Measurements from ENCODE around the gene GPR137. TPM values are rescaled to one million over a fixed set of nuclear protein-coding genes. Genes with fewer than 3 reads are reported as not detected.

Gene GPR137
- total RNA-seq, 1 experiment from 2014 or later = 26.8 TPM

DNA sequence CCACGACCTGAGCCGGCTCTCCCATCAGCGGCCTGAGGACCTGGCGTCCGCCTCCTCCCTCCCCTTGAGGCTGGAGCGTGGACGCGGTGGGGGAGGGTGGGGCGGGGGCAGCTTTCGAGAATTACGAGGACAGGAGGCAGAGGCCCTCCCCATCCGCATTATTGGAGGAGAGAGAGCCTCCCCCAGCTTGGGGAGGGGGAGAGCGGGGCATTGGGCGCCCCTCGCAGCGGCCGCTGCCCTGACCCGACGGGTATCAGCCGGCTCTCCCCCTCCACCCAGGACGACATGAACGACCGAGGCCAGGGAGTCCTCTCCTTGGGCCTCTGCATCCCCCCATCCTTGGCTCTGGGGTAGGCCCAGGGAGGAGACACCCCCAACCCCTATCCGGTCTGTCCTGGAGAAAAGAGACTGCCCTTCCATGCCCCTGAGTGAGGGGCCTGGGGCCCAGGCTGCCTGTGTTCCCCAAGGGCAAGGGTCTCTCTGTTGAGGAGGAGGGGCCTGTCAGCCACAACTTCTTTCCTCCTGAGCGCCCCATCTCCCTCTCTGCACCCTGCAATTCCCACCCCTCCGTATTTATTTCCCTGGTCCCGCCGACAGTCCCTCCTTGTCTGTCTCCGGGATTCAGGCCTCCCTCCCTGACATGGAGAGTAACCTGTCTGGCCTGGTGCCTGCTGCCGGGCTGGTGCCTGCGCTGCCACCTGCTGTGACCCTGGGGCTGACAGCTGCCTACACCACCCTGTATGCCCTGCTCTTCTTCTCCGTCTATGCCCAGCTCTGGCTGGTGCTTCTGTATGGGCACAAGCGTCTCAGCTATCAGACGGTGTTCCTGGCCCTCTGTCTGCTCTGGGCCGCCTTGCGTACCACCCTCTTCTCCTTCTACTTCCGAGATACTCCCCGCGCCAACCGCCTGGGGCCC is 495 bp downstream of the GPR137 start:
- no peak for DNase-seq (ENCODE audit: low read depth)

DNA sequence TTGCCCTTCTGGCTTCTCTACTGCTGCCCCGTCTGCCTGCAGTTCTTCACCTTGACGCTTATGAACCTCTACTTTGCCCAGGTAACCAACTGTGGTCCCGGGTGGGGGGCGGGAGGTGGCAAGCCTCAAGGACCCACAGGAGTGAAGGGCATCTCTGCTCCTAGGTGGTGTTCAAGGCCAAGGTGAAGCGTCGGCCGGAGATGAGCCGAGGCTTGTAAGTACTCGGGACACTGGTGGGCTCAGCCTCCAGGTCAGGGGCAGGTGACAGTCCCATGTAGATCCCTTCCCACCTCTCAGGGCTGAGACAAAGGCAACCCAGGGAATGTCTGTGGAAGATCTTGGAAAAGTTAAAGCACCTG is 1.1 kb downstream of the GPR137 start:
- no peak for DNase-seq (ENCODE audit: low read depth)

DNA sequence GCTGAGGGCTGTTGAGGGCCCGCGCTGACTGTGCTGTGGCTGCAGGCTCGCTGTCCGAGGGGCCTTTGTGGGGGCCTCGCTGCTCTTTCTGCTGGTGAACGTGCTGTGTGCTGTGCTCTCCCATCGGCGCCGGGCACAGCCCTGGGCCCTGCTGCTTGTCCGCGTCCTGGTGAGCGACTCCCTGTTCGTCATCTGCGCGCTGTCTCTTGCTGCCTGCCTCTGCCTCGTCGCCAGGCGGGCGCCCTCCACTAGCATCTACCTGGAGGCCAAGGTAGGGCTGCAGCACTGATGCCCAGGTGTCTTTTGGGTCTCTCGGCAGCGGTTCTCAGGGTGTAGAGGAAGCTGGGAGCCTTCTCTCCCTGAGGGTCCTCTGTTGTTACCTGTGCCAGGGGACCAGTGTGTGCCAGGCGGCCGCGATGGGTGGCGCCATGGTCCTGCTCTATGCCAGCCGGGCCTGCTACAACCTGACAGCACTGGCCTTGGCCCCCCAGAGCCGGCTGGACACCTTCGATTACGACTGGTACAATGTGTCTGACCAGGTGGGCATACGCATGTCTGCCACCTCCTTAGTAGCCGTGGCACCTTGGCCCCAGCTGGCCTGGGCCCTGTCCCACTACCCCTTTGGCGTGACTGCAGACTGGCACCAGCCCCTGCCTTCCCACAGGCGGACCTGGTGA is 2.2 kb downstream of the GPR137 start:
- no peak for DNase-seq (ENCODE audit: low read depth)

DNA sequence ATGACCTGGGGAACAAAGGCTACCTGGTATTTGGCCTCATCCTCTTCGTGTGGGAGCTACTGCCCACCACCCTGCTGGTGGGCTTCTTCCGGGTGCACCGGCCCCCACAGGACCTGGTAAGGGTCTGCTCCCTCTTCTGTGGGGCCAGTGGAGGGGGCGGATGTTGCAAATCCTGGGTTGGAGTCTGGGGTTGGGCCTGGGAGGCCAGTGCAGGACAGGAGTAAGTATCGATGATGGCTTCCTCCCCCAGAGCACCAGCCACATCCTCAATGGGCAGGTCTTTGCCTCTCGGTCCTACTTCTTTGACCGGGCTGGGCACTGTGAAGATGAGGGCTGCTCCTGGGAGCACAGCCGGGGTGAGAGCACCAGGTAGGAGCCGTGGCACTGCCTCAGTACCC is 2.7 kb downstream of the GPR137 start:
- DNase-seq (ENCODE audit: low read depth) = no peak

DNA sequence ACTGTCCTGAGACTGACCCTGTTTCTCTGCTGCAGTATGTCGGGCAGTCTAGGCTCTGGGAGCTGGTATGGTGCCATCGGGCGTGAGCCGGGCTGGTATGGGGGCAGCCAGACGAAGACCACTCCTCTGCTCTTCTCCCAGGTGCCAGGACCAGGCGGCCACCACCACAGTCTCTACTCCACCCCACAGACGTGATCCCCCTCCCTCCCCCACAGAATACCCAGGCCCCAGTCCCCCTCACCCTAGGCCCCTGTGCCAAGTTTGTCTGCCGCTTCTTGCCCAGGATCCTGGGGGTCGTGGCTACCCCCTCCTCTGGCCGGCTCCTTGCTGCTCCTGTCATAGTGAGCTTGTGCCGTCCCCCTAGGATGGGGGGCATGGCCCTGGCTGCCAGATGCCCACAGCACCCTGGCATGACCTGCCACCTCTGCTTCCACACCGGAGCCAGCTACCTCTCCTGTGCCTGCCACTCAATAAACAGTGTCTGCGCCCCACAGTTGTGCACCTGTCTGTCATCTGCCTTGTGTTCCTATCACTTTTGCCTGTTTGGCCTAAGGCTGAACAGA is 3.4 kb downstream of the GPR137 start:
- no peak for DNase-seq (ENCODE audit: low read depth)

DNA sequence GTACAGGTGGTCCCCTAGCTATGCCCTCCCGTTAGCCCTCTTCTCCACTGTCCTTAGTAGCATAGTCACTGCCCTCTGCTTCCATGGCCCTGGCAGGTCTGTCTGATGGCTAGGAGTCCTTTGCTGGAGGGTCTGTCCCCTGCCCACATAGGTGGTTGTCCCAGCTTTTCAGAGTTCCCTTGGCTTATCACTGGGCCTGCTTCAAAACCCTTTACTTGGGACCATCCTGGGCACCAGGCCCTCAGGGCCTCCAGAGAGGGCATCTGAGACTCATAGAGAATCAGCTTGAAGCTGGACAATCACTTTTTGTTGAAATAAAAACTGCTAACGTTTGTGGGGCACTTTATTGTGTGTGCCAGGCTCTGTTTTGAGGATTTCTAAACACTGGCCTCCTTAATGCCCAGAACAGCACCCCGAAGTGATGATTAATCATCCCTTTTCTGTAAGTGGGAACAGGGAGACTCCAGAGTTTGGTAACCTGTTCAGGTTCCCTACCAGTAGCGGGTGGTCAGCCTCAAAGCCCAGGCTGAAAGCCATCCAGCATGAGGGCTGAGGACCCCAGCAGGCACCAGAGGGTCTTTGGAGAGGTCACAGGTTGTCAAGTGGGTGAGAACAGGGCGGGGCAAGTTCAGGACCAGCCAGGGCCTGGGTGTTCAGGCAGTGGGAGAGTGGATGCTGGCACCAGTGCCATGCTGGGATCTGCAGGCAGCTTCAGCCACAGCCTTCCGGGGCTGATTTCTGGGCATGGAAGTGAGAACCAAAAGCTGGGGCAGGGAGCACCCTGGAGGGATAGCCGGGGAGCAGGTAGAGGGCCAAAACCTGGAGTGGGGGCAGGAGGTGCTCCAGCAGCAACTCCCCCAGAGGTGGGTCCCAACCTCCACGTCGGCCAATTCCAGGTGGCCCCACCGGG is 5.0 kb downstream of the GPR137 start:
- DNase-seq (ENCODE audit: low read depth) = no peak

DNA sequence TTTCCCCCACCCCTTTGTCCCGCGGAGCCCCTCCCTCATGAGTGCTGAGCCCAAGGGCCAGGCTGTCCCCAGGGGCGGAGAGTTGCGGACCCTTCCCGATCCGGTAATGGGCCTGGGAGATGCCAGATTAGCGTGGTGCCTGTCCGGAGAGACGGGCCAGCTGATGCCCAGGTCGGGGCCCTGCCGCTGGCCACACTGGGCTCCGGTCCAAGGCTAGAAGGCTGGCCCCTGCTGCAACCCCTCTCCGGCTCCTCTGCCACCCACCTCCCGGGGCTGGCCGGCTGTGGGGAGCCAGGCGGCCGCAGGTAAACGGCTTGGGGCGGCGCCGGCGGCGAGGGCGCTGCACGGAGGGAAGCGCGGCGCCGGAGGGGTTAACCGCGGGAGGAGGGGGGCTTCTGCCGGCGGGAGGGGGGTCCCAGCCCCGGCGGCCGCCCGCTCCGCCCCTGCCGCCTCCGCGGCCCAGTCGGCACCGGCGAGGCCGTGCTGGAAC is 5.7 kb downstream of the GPR137 start, which contains the start of gene KCNK4:
TSS of gene KCNK4 (plus strand) at position 41 of the 490 bp plus-strand sequence. CDS start 1,717 bp downstream, outside the sequence.
- DNase-seq (ENCODE audit: low read depth) = no peak

DNA sequence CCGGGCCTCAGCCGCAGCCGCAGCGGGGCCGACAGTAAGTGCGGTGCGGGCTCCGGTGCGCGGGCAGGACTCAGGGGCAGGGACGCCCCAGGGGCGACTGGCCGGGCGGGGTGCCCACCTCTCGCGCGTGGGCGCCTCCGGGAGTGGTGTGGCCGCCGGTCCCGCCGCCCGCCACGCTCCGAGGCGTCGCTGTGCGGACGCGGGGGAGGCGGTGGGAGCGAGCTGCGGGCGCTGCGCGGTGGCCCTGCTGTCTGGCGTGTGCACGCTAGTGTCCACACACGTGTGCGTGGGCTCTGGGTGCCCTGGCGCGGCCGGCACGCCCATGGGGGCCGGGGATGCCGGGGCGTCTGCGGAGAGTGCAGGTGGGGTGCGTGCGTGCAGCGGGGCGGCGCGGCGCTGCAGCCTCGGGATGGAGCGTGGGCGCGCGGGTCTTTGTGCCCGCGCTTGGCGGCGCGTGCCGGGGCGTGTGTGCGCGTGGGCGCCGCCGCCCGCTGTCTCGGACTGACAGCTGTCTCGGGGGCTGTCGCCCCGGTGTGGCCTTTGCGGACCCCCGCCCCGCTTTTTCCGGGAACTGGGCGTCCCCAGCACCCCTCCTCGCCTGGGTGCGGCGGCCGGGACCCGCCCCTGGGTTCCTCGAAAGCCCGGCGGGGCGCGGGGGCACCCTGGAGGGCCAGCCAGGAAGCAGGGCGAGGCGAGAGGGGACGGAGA is 6.3 kb downstream of the GPR137 start:
- no peak for DNase-seq (ENCODE audit: low read depth)

DNA sequence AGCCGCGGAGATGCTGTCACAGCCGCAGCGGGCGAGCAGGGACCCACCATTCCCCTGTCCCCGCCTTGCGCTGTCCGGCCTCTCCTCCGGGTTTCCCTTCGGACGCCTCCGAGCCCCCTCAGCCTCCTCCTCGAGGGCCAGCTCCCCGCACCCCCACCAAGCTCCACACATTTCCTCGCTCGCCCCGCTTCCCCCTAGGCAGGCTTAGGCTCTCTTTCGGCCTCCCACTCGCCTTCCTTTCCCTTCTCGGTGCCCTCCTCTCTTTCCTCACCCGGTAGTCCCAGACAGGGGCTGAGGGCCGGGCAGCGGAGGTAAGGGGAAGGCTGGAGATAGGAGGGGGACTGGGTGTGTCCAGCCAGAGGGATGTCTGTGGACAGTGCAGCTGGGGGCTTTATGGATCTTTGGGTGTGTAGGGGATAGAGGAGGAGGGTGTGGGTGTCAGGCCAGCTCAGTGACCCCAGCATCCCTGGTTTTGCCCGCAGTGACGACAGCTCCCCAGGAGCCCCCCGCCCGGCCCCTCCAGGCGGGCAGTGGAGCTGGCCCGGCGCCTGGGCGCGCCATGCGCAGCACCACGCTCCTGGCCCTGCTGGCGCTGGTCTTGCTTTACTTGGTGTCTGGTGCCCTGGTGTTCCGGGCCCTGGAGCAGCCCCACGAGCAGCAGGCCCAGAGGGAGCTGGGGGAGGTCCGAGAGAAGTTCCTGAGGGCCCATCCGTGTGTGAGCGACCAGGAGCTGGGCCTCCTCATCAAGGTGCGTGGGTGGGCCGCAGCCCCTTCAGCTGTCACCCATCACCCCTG is 7.0 kb downstream of the GPR137 start:
- no peak for DNase-seq (ENCODE audit: low read depth)

DNA sequence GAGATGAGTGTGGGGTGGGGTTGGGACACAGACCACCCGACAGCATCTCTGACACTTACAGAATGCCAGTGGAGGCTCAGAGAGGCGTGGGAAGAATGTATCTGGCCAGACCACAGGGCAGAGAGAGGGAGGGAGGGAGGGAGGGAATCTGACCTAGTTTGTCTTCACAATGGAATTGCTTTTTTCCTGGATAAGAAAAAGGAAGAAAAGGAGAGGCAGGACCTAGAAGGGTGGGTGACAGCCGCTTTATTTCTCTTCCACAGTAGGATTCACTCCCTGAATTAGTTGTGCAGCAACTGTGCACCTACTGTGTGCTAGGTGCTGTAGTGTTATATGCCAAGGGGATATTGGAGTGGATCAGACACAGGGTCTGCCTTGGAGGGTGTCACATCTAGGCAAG is 9.1 kb downstream of the GPR137 start:
- no peak for DNase-seq (ENCODE audit: low read depth)

DNA sequence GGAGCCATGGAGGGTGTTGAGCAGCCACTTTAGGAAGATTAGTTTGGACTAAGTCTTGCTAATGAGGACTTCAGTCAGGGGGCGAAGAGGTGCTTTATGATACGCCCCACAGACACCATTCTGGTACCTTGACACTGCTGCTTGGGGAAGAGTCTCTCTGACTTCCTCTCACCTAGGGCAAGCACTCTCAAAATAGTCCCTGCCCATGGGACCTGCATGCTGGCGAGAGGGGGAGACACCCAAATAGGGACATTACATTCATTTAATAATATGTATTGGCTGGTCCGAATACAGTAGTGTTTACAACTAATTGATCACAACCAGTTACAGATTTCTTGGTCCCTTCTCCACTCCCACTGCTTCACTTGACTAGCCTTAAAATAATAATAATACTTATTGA is 10.1 kb downstream of the GPR137 start:
- no peak for DNase-seq (ENCODE audit: low read depth)

DNA sequence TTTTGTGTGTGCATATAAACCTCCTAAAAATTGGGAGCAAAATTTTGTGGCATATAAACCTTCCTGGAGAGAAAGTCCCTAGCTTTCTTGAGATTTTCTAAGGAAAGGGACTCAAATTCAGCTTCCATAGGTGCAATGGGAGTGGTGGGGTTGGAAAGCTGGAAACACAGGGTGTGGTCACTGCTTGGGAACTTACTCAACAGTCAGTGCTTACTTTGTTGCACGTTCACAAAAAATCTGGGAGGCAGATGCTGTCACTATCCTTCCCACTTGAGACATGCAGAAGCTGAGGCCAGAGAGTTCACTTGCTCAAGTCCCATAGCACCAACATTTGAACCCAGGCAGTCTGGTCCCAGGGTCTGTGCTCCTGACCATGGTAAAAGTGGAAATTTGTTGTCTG is 10.6 kb downstream of the GPR137 start:
- peak; percentile 37 for DNase-seq (ENCODE audit: low read depth)

DNA sequence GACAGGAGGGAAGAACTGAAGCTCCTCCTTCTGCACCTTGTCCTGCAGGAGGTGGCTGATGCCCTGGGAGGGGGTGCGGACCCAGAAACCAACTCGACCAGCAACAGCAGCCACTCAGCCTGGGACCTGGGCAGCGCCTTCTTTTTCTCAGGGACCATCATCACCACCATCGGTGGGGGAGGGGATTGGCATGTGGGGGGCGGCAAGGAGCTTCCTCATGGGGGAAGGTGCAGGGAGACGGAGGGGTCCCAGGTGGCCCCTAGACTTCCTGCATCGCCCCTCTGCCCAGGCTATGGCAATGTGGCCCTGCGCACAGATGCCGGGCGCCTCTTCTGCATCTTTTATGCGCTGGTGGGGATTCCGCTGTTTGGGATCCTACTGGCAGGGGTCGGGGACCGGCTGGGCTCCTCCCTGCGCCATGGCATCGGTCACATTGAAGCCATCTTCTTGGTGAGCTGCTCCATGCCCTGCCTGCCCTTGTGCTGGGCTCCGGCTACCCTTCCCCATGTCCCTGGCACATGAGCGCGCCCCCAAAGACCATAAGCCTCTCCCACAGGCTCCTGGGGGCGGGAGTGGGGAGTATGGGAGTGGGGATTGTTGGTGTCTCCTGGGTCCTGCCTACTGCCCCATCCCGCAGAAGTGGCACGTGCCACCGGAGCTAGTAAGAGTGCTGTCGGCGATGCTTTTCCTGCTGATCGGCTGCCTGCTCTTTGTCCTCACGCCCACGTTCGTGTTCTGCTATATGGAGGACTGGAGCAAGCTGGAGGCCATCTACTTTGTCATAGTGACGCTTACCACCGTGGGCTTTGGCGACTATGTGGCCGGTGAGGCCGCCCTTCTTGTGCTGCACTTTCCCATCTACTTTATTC is 11.4 kb downstream of the GPR137 start:
- DNase-seq (ENCODE audit: low read depth) = no peak

DNA sequence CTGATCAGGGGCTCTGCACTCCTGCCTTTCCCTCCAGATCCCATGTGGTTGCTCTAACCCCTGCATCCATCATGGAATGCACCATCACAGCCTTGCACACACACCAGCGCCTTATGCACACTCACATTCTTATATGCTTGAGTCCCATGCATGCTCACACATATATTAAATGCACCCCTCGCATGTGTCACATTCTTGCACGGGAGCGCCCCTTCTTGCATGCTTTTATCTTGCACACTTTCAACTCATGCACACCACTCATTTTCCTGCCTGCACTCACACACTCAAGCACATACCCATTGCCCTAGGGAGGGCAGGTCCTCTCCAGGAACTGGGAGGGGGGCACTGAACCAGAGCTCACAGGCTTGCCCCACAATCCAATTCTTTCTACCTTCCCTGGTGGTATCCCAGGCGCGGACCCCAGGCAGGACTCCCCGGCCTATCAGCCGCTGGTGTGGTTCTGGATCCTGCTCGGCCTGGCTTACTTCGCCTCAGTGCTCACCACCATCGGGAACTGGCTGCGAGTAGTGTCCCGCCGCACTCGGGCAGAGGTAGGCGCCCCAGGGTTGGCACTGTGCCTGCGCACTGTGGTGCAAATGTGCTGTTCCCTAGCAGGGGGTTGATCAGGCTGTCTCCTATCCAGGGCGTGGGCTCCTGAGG is 12.2 kb downstream of the GPR137 start:
- no peak for DNase-seq (ENCODE audit: low read depth)

DNA sequence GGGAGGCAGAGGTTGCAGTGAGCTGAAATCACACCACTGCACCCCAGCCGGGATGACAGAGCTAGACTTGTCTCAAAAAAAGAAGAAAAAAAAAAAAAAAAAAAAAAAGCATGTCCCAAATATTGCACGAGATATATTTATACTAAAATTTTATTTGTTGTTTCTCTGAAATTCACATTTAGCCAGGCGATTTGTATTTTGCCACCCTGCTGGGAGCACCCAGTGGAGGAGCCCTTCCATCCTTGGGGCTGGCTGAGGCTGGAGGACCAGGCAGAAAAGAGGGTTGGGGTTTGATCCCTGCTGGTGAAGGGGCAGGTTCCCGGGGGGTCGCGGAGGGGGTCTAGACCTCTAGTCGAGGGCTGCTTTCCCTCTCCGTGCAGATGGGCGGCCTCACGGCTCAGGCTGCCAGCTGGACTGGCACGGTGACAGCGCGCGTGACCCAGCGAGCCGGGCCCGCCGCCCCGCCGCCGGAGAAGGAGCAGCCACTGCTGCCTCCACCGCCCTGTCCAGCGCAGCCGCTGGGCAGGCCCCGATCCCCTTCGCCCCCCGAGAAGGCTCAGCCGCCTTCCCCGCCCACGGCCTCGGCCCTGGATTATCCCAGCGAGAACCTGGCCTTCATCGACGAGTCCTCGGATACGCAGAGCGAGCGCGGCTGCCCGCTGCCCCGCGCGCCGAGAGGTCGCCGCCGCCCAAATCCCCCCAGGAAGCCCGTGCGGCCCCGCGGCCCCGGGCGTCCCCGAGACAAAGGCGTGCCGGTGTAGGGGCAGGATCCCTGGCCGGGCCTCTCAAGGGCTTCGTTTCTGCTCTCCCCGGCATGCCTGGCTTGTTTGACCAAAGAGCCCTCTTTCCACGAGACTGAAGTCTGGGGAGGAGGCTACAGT is 13.6 kb downstream of the GPR137 start:
- peak; percentile 33 for DNase-seq (ENCODE audit: low read depth)

DNA sequence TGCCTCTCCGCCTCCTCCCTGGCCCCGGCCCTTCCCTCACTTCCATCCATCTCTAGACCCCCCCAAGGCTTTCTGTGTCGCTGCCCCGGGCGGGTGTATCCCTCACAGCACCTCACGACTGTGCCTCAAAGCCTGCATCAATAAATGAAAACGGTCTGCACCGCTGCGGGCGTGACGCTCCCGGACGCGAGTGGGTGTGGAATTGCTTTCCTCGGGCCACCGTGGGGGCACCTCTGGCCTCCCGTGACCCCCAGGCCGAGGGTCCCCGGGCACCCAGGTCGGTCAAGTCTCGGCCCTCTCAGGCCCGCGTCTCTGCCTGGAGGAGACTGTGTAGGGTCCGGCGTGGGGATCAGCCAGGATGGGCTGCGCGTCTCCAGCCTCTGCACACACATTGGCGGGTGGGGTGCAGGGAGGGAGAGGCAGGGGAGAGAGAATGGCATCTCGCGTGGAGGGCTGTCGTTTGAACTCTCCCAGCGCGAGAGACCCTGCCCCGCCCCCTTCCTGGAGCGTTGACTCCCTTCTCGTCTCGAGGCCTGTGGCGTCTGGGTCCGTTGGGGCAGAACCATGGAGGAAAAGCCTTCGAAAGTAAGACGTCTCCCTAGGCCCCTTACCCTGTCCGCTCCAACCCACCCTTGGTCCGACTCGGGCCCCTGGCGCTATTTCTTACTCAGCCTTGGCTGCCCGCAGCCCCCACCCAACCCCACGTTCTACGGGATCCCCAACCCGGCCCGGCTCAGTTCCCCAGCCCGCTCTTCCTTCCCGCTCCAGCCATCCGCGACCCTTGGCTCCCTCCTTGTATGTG is 14.4 kb downstream of the GPR137 start, which contains the start of gene CATSPERZ:
TSS of gene CATSPERZ (plus strand) at position 512 of the 802 bp plus-strand sequence. CDS start at position 565, 53 bp downstream.
- DNase-seq (ENCODE audit: low read depth) = no peak

All from RPMI7951 (cell line).